ENCODE measurements around the gene PGS1.

PGS1 gene

DNA sequence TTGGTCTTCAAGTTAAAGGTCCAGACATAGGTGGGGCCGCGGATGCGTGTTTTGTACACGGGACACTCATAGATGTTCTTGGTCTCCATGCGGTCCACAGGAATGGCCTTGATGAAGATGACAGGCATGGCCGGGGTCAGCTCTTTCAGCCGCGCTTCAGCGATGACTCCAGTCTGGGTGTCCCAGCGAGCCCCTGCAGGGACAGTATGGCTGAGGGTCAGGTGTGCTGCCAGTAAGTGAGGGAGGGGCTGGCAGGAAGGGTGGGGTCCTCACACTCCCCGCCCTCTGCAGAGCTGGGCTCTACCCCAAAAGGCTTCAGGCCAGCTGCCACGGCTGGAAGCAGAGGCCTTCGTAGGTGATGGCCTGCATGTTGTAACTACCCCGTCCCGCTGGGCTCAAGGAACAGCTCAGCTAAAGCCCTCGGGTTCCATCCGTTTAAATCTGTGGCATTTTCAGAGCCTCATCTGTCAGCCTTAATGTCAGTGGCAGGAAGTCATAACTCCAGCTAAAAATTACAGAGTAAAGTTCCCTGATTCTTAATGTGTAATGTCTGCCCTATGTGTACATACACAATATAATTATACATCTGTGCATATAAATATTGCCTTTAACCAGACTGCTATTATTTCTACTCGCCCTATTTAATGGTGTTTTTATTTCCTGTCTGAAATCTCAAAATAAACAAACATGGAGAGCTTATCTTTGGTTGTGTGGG, 45.7 kb downstream of the PGS1 start:
- Histone ChIP-seq H3K4me3 (ENCODE audit: low read depth, low read length) (no peak overlapping the region), H3K27me3 (replicated peaks) (no peaks in the 10 kb centered on the region), H3K36me3 (replicated peaks) (peaks cover 47% of the 10 kb centered on the region), H3K27ac (no peak overlapping the region)
- DNase-seq = no peak
- TF ChIP-seq, protein P1, sequence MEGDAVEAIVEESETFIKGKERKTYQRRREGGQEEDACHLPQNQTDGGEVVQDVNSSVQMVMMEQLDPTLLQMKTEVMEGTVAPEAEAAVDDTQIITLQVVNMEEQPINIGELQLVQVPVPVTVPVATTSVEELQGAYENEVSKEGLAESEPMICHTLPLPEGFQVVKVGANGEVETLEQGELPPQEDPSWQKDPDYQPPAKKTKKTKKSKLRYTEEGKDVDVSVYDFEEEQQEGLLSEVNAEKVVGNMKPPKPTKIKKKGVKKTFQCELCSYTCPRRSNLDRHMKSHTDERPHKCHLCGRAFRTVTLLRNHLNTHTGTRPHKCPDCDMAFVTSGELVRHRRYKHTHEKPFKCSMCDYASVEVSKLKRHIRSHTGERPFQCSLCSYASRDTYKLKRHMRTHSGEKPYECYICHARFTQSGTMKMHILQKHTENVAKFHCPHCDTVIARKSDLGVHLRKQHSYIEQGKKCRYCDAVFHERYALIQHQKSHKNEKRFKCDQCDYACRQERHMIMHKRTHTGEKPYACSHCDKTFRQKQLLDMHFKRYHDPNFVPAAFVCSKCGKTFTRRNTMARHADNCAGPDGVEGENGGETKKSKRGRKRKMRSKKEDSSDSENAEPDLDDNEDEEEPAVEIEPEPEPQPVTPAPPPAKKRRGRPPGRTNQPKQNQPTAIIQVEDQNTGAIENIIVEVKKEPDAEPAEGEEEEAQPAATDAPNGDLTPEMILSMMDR (IDR thresholded peaks at IDR 0.05; ENCODE audit: low read depth, low read length, missing control alignments) = no peak
- in situ Hi-C loops (cut with HindIII; ENCODE audit: low pct_ligation_motif_present, low sequenced_read_pairs) = no loop called here

DNA sequence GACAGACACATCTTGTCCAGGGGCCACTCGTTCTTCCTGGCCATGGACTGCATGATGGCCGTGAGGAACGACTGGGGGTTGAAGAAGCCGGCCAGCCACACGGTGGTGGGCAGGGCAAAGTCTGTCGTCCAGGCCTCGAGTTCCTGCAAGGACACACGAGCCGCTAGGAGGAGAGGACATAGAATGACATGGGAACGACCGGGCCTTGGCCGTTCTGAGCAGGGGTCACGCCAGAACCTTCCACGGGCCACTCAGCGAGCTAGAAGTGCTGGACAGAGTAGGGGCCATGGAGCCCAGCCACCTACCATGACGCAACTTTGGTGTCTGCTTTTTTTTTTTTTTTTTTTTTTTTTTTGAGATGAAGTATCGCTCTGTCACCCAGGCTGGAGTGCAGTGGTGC, 47.0 kb downstream of the PGS1 start:
- no peaks in the 10 kb centered on the region for H3K27me3 ChIP-seq (replicated peaks)
- no peak overlapping the region for H3K4me3 ChIP-seq (ENCODE audit: low read depth, low read length)
- TF ChIP-seq, protein P1 (IDR thresholded peaks at IDR 0.05; ENCODE audit: low read depth, low read length, missing control alignments) = no peak
- H3K27ac ChIP-seq = no peak overlapping the region
- DNase-seq = no peak
- peaks cover 41% of the 10 kb centered on the region for H3K36me3 ChIP-seq (replicated peaks)
- in situ Hi-C loops (cut with HindIII; ENCODE audit: low pct_ligation_motif_present, low sequenced_read_pairs) = no loop called here

DNA sequence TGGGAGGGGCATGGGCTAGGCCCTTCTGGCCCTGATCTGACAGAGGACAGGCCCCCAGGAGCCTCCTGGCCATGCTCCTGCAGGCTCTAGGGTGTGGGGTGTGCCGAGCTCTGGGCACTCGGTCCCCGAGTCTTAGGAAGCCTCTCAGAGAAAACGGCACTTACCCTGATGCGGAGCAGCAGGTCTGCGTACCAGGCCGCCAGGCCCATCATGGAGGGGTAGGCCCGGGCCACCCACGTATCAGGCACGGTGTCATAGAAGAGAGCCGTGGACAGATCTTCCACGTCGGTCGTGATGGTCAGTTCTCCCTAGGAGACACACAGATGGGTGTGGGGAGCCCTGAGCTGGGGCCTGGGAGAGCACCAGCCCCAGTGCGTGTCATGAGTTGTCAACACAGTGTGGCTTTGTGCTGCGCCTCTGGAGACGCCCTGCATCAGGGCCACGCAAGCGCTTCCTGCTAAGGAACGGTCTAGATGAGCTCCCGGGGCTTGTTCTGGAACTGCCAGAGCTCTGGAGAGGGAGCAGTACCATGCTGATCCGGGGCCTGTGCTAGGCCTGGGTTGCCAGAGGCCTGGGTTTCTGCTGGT, 47.9 kb downstream of the PGS1 start:
- no peak overlapping the region for H3K27ac ChIP-seq
- TF ChIP-seq, protein P1 (IDR thresholded peaks at IDR 0.05; ENCODE audit: low read depth, low read length, missing control alignments) = no peak

DNA sequence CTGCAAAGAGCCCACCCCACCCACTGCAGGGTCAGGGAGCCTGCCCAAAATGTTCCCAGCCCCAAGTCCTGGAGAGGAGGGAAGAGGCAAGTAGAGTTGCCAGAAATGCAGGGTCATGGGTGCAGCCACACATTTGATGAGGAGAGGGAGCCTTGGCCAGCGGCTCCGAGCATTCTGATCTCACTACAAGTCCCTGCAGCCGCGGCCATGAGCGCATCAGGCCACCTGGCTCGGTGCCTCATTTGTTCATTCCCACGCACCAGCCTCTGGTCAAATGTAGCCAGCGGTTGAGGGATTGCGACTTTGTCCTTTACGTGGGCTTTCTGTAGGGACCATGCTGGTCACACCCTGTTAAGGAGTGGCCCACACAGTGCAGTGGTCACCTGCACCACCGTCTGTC, 48.7 kb downstream of the PGS1 start:
- Histone ChIP-seq H3K36me3 (replicated peaks) (peaks cover 31% of the 10 kb centered on the region), H3K27me3 (replicated peaks) (no peaks in the 10 kb centered on the region), H3K27ac (no peak overlapping the region), H3K4me3 (ENCODE audit: low read depth, low read length) (no peak overlapping the region)
- TF ChIP-seq, protein P1 (IDR thresholded peaks at IDR 0.05; ENCODE audit: low read depth, low read length, missing control alignments) = no peak
- in situ Hi-C loops (cut with HindIII; ENCODE audit: low pct_ligation_motif_present, low sequenced_read_pairs) = no loop called here
- DNase-seq = no peak

More for the DNA sequence above, 47.9 kb downstream of the PGS1 start:
- no peak for DNase-seq
- H3K4me3 ChIP-seq (ENCODE audit: low read depth, low read length) = no peak overlapping the region
- no peaks in the 10 kb centered on the region for H3K27me3 ChIP-seq (replicated peaks)
- H3K36me3 ChIP-seq (replicated peaks) = peaks cover 39% of the 10 kb centered on the region
- in situ Hi-C loops (cut with HindIII; ENCODE audit: low pct_ligation_motif_present, low sequenced_read_pairs) = no loop called here

DNA sequence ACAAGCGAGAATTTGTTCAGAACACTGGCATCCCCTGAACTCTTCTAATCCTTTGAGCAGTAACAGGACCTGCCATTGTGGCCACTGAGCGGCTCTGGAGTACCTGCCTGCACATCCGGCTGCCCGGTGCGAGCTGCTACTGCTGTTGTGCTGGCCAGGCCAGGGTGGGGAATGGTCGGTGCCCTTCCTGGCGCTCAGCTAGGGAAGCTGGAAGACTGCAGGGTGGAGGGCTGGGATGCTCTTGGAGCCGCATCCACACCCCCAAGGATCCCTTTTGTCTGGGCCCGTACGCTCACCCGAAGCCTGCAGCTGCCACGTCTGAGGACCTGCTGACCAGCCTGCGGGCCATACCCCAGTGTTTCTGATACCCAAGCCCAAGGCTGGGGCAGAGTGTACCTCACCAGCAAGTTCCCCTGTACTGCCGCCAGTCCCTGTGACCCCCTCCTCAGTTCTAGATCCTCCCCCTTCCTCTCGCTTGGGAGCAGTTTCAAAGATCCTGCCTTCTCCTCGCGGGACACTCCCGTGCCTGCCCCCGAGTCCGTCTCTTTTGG, 49.7 kb downstream of the PGS1 start:
- in situ Hi-C loops (cut with HindIII; ENCODE audit: low pct_ligation_motif_present, low sequenced_read_pairs) = no loop called here
- TF ChIP-seq, protein P1 (IDR thresholded peaks at IDR 0.05; ENCODE audit: low read depth, low read length, missing control alignments) = no peak
- no peak for DNase-seq

More for the DNA sequence above, 49.7 kb downstream of the PGS1 start:
- peaks cover 27% of the 10 kb centered on the region for H3K36me3 ChIP-seq (replicated peaks)
- no peak overlapping the region for H3K4me3 ChIP-seq (ENCODE audit: low read depth, low read length)
- H3K27me3 ChIP-seq (replicated peaks) = no peaks in the 10 kb centered on the region
- H3K27ac ChIP-seq = no peak overlapping the region

Data from brain microvascular endothelial cell (primary cell).